Right kidney (tissue), 1 donor: ENCODE results near the gene SEMA4F.

Experiments
- DNase-seq: peaks from one replicate; pipeline ENCODE4 v3.0.0-alpha.2; 2016

The SEMA4F gene

GRCh38 chr2:74707837-74708236 is 53.8 kb downstream of the SEMA4F start:
- no peak for DNase-seq

DNA sequence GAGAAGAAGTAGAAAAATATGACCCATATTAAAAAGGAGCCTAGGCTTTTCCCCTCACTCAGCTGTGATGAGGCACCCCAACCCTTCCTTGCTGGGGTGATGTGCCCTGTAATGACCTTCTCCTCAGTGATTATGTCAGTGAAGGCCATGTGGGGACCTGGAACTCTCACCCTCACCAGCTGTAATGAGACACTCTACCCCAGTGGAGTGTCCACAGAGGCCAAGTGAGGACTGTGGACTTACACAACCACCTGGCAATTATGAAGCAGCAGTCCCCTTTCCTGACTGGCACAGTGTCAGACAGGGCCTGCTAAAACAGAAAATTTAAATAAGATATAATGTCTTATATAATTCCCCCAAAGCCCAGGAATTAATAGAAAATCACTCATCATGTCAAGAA is 54.2 kb downstream of the SEMA4F start:
- DNase-seq = no peak

DNA sequence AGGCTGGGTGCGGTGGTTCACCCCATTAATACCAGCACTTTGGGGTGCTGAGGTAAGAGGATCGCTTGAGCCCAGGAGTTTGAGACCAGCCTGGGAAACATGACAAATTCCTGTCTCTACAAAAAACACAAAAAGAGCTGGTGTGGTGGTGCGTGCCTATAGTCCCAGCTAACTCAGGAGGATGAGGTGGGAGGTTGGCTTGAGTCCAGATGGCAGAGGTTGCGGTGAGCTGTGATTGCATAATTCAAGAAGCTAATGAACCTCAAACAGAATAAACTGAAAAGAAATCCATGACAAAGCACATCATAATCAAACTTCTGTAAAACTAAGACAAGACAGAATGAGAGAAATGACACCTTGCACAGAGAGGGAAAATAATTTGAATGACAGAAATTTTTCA is 54.8 kb downstream of the SEMA4F start:
- DNase-seq = no peak

DNA sequence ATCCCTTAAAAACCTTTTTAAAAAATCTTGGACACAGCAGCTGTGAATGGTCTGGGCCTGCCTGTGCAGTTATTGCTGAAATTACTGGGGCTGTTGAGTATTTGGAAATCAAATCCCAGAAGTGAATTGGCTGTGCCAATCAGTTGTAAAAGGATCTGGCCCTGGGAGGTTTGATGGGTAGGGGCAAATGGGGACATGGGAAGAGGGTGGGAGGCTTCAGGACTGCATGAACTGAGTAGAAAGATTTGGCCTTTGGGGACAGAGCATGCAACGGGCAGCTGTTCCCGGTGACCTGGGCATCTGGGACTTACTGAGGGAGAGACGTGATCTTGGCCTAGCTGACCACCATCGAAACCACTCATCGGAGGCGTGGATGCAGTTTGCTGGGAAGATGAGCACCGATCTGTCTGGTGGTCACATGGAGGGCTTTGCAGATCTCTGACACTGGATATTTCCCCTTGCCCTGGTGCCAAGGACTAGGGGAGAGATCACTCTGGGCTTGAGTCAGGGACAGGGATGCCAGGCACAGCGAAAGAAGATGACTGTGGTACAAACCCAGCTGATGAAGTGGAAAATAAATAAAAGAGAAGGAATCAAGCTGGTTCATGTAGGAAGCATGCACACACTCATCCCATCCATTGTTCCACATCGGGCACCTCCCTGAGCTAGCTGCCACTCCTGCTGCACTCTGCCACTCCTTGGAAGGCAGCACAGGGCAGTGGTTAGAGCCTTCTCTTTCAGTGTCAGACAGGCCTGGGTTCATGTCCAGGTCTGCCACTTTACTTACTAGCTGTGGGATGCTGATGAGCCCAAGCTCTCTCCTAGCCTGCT is 58.4 kb downstream of the SEMA4F start:
- DNase-seq = no peak

DNA sequence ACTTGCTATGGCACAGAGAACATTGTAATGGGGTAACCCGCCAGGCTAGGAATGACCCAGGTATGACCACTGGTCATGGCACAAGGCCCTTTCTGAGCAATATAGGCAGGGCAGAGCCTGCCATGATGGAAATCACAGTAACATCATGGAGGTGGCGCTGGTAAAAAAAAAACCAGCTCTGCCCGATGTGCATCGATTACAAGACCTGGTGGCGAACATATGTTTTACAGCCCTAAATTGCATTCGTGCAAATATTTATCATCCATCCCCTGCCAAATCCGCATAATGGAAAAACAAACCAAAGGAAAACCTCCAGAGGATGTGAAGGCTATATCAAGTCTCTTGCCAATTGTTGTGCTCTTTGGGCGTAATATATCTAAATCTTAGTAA is 60.6 kb downstream of the SEMA4F start:
- no peak for DNase-seq

DNA sequence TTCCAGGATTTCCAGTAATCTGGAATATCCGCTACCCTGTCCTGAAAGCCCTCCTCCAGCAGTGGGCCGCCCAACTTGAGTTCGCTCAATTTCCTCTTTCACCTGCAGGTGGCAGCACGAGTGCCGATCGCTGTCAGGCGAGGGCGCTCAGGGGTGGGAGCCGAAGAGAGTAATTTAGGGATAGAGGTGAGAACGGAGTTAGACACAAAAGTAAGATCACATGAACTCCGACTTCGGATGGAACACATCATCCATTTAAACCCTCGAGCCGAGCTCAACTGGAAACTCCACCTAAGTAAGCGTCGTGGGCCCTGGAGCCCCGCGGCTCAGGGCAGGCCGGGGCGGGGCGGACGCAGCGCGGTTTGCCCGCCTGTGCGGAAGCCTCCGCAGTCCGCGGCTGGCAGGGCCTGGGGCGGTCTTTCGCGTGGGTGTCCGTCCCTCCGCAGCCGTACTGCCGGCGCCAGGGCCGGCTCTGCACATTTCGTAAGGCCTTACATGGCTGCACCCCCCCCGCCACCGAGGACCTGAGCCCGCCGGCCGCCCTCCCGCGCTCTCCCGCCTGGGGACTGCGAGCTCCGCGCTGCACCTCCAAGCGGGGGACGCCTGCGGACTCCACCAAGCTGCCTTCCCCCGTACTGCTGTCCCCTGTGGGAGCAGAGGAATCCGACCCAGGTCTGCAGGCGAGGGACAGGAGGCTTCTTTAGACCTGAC is 61.2 kb downstream of the SEMA4F start:
- peak; percentile 93 for DNase-seq

DNA sequence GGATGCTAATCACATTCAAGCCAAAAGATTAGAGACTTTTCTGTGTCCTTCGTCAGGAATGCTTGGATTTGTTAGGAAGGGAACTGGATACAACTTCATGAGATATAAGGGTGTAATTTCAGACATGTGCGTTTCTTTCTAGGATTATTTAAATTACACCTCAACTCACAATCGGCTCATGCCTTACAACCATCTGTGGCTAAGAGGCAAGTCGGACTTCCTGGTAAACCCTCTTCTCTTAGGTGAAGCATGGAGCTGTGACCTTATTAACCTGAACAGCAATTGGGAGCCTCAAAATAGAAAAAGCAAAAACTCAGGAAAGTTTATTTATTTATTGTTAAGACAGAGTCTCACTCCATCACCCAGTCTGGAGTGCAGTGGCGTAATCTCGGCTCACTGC is 61.8 kb downstream of the SEMA4F start:
- peak; percentile 10 for DNase-seq

DNA sequence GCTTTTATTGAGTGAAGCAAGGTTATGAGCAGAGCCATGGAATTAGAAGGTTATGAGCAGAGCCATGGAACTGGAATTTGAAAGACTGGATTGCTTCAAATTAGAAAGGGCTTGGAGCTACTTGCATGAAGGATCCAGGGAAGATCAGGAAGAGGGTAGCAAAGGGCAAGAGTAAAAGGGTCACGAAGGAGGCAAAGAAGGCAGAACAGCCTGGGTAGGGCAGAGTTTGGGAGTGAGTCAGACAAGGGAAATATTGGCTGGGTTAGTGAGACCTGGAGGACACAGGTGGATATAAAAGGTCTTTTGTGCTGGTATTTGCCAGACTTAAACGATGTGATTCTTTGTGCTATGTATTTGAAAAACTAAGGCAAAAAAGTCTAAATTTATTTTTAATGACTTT is 65.0 kb downstream of the SEMA4F start:
- no peak for DNase-seq

DNA sequence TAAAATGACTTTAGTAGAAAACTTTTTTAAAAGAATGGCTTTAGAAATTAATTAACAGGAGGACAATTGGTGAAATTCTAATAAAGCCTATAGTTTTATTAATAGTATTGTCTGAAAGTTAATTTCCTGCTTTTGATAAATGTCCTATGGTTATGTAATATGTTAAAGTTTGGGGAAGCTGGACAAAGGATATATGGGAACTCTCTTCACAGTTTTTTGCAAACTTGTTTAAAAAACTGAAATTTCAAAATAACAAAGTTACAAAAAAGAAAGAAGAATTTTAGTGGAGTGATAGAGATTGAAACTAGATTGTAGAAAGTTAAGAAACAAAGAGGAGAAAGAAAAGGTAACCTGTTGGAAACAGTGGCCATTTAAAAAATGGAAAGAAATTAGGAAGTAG is 67.3 kb downstream of the SEMA4F start:
- no peak for DNase-seq

DNA sequence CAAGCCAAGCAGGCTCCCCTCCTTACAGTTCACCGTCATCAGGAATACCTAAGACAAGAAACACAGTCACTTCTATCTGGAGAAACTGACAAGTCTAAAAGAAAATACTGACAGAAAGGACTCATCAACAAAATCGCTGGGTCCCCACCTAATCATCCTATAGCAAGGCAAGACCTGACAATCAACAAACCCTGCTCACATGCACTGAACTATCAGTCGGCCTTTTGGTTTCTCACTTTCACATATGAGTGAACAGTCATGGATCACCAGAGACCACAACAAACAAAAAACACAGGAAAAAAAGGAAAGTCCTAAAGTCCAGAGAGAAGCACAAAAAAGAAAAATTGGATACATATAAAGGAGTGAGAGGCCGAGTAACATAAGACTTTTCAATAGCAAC is 70.4 kb downstream of the SEMA4F start:
- DNase-seq = no peak

GRCh38 chr2:74725287-74725686 is 71.2 kb downstream of the SEMA4F start:
- no peak for DNase-seq

GRCh38 chr2:74728842-74729241 is 74.8 kb downstream of the SEMA4F start:
- DNase-seq = no peak

DNA sequence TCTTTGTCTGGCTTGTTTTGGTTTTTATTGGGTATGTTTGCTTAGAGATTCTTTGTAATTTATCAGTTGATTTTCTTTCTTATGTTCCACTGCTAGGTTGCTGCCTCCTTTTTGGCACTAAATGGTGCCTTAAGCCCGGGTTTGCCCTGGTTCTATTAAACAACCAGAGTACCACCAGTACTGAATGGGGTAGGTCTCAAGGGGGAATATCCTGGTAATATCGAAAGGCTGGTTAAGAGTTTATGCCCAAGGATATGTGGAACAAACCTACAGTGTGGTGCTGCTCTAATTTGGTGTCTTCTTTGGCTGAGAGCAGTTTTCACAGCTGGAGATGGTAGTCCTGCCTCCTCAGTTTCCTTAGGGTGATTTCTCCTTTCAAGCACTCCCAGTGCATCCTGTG is 76.5 kb downstream of the SEMA4F start:
- no peak for DNase-seq
